EH (cell line): ENCODE data around the gene NAAA.
A peak's percentile ranks its signal among the peaks of the same experiment; 100 is the strongest.
"Not testable (repeated sequence)": the region's sequence is repeated elsewhere in the genome, so short reads cannot be mapped to it uniquely, and the experiment has no call there.

Source experiments
- DNase-seq: peaks from one replicate; pipeline ENCODE4 v3.0.0-alpha.2; 2015; ENCODE audit warnings: low read depth

Gene NAAA

DNA sequence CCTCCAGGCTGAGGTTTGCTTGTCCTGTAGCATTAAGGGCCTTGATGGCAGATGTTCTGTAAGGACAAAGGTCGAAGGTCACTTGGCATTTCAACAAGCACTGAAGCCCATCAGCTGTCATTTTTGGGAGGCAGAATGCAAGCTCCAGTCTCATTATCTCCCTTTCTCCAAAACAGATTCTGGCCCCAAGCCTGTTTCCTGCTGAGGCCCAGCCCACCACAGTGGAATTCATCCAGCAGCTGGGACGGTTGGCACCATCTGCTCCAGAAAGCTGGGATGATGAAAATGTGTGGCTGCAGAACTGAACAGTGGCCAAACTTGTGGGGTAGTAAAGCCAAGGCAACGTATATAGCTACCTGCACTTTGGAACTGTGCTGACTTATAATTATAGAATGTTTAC, 20.9 kb downstream of the NAAA start:
- peak; percentile 39 for DNase-seq

GRCh38 chr4:75916091-75916661, 24.6 kb downstream of the NAAA start:
- peak; percentile 75 for DNase-seq

- DNase-seq = no peak
These were observed 27.8 kb downstream of the NAAA start for GRCh38 chr4:75912968-75913367.

DNA sequence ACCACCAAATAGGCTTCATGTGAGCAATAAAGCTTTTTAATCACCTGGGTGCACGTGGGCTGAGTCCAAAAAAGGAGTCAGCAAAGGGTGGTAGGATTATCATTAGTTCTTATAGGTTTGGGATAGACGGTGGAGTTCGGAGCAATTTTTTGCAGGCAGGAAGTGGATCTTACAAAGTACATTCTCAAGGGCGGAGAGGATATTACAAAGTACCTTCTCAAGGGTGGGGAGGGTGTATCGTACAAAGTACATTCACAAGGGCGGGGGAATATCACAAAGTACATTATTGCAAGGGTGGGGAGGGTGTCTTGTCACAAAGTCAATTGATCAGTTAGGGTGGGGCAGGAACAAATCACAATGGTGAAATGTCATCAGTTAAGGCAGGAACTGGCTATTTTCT, 30.0 kb downstream of the NAAA start:
- not testable (repeated sequence) for DNase-seq

DNA sequence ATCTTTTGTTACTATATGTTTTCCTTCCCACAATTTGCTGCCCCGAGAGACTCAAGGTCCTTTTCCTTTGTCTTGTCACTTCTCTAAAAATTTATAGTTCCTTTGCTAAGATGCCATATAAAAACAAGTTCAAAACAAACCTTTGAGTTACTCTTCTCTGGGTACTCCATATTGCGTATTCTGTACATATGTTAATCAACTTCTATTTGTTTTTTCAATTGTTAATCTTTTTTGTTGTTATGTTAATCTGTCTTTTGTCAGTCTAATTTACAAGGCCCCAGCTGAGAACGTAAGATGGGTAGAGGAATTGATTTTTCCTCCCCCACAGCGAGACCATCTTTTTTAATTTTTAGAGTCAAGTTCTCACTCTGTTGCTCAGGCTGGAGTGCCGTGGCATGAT, 31.4 kb downstream of the NAAA start:
- DNase-seq = no peak

- peak; percentile 26 for DNase-seq
These were observed 32.3 kb downstream of the NAAA start for GRCh38 chr4:75908555-75908954.

- DNase-seq = no peak
These were observed 32.8 kb downstream of the NAAA start for GRCh38 chr4:75907966-75908365.

DNA sequence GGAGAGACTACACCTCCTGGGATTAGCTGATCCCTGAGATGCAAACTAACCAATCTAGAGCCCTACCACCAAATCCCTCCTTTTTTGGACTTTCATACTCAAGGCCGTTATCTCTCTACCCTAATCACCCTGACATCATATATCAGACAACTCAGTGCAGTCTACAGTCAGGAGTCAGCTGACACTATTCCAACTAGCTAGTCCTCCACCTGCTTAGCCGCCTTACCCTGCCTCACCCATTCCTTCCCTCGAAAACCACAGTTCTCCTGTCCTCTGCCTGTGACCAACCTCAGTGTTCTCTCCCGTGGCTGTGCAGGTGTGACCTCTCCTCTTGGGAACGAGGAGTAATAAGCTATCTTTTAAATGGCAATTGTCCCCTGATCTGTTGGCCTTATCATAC, 36.7 kb downstream of the NAAA start:
- no peak for DNase-seq

- DNase-seq = no peak
These were observed 38.5 kb downstream of the NAAA start, which contains the start of gene PPEF2 for GRCh38 chr4:75902352-75902751. Gene PPEF2 (minus strand): TSS chr4:75902452. CDS start chr4:75896325, 6,127 bp downstream.

DNA sequence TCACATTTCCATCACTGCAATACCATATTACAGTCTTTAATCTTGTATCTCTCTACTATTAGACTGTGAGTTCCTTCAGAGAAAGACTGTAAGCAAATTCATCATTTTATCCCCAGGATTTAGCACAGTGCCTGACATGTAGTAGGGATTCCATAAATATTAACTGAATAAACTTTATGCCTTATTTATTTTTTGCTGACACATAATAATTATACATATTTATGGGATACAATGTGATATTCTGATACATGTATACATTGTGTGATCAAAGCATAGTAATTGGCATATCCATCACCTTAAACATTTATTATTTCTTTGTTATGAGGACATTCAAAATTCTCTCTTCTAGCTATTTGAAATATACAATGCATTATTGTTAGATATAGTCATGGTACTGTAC, 42.3 kb downstream of the NAAA start:
- DNase-seq = no peak

GRCh38 chr4:75895744-75896314, 45.0 kb downstream of the NAAA start:
- DNase-seq = peak; percentile 38

DNA sequence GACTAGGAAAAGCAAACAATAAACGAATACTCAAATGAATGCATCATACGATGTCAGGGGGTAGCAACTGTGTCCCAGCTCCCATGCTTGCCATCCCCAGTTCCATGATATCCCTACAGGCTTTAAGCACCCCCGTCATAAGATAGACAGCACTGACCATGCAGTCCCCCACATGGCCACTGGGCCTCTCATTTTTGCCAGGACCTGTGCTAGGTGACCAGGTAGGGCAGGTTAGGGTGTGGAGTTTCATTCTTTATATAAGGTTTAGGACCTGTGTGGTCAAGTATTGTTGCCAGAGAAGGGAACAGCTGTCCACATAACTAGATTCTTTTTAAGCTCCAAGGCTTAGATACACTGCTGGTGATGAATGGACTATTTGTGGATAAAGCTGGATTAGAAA, 48.3 kb downstream of the NAAA start:
- DNase-seq = no peak

DNA sequence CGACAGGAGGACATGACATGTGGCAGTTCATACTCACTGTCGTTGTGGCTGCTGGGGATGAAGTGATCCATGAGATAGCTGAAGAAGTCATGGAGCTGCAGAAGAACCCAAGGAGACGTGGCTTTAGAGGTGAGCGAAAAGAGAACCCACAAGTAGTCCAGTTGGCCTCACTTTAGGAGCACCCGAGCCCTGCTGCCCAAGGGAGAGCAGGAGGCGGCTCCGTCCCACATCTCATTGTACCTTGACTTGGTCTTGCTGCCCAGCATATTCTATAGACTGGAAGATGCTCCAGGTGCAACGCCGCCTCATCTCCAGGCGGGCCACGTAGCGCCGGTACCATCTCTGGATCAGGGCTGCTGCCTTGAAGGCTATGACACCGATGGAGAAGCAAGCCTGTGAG, 49.2 kb downstream of the NAAA start:
- DNase-seq = no peak

GRCh38 chr4:75889537-75890199, 51.1 kb downstream of the NAAA start:
- no peak for DNase-seq

- no peak for DNase-seq
These were observed 54.7 kb downstream of the NAAA start for GRCh38 chr4:75886104-75886503.

DNA sequence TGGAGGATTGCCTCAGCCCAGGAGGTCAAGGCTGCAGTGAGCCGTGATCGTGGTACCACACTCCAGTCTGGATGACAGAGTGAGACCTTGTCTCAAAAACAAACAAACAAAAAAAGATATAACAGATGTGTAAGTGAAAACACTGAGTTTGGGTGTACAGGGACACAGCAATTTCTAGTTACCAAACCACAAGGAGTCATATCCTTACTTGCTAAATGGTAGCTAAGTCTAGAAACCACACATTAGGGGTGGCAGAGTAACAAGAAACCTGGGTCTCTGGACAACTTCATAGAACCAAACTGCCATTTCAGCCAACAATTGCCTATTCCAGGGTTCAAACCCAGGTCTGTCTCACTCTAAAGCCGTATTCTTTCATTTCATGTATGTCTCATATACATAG, 59.3 kb downstream of the NAAA start:
- no peak for DNase-seq

DNA sequence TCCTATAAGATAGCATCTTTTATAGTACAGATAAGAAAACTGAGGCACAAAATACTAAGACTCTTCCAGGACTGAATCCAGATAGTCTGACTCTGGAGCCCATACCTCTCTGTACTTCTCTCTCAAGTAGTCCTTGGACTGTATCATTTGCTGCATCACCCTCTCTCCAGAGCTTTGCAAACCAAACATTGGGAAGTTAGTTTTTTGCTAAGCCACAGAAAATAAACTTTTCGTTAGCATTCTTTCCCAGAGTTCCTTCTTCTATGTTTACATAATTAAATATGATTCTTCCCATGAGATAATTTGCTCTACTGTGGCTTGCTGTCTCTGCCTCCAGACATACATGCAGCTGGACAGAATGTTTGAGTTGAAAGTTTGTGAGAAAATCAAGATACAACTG, 60.5 kb downstream of the NAAA start:
- DNase-seq = peak; percentile 21

DNA sequence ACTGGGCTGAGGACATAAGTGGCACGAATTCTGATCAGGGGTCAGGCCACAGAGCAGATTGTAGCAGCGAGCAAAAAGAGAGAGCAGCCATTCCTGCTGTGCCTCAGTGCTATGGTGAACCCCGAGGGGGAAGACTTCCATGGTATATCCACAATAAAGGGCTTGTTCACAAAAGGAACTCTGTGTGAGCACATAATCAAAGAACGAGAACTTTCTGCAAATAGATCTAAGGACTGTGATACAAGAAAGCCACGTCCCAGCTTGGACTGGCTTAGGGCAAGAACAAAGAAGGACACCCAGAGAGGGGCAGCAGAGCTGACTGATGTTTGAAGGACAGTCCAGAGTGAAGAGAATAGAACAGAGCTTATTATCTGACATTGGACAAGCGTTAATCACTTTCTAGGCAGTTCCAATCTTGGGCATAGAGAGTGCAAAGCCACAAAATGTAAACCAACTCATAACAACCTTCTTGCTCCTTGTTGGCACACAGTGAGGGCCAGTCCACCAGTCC, 62.5 kb downstream of the NAAA start:
- DNase-seq = no peak

GRCh38 chr4:75876218-75876617, 64.6 kb downstream of the NAAA start:
- DNase-seq = no peak

- no peak for DNase-seq
These were observed 71.7 kb downstream of the NAAA start for GRCh38 chr4:75869100-75869499.

DNA sequence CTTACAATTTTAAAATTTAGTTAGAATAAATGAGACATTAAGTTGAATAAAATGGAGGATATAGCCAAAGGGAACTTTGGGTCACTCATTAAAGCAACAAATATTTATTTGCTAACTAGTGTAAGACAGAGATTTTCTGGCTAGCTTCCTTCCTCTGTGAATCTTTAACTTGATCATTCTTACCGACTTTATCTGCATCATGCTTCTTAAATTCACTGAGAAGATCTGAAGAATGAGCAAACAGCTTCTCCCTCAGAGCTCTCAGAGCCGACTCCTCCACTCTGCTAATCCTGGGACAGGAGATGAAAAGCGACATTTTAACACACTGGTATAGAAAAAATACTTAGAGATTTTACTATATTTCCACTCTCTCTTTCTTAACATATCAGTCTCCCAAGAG, 73.7 kb downstream of the NAAA start:
- DNase-seq = no peak
